ENCODE measurements around the gene ADAMTS14.

ADAMTS14 gene

DNA sequence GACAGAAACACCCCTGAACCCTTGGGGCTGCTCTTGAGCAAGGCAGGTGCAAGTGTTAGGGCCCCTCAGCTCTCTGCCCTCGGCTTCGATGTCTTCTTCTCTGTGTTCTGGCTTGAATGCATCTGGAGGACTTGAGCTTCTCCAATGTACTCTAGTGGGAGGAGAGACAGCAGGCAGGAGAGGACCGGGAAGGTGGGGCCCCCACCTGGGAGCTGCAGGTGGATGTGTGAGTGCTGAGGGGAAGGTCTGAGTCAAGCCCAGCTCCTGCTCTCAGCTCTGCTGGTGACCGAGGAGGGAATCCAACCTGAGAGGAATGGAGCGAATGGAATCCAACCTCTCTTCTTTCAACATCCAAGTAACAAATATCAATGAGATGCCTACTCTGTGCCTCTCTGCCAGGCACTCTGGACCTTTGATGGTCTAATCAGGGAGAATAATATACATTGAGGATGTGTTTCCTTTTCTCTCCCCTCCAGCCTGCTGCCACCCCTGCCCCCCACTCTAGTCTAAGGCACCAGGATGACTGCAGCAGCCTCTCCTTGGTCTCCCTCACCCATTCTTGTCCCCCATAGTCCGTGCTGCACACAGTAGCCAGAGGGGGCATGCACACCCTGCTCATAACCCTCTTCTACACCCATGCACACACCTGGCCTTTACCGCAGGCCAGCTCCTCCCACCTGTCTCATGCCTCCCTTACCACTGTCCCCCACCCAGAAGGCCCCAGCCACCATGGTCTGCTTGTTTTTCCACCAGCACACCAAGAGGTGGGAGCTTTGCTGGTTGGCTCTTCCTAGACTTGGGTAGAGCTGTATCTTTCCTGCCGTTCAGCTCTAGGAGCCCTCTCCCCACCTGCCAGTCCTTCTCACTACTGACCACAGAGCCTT lies 99.2 kb downstream of the ADAMTS14 start:
- DNase-seq (ENCODE audit: low spot score) = no peak

DNA sequence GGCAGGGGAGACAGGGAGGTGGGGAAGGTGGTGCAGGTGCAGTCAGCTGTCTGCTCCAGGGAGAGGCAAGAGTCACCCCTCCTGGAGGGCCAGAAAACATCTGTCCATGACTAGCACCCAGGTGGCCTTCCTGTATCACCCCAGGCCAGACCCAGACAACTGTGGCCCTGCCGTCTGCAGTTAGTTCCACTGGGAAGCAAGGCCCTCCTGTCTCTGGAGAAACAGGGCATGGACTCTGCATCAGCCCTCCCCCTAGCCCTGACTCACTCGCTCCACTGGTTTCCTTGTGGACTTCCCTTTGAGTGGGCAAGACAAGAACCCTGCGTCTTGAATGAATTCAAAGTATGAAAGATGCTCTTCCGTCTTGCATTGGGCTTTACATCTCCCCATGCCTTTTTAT lies 100.3 kb downstream of the ADAMTS14 start:
- no peak for DNase-seq (ENCODE audit: low spot score)

DNA sequence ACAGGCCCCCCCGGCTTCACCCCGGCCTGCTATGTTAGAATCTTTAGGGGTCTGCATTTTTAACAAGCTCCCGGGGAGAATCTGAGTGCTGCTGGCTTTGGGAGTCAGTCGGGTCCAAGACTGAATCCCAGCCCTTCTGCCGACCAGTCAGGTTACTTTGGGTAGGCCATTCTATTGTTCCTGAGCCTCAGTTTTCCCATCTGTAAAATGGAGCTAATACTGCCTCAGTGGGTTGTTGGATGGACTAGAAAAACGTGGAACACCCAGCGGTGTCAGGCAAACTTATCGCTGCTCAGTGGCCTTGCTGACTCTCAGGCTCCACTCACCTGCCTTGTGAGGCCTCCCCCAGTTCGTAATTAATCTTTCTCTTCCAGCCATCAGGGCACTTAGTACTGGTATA lies 101.2 kb downstream of the ADAMTS14 start:
- no peak for DNase-seq (ENCODE audit: low spot score)

DNA sequence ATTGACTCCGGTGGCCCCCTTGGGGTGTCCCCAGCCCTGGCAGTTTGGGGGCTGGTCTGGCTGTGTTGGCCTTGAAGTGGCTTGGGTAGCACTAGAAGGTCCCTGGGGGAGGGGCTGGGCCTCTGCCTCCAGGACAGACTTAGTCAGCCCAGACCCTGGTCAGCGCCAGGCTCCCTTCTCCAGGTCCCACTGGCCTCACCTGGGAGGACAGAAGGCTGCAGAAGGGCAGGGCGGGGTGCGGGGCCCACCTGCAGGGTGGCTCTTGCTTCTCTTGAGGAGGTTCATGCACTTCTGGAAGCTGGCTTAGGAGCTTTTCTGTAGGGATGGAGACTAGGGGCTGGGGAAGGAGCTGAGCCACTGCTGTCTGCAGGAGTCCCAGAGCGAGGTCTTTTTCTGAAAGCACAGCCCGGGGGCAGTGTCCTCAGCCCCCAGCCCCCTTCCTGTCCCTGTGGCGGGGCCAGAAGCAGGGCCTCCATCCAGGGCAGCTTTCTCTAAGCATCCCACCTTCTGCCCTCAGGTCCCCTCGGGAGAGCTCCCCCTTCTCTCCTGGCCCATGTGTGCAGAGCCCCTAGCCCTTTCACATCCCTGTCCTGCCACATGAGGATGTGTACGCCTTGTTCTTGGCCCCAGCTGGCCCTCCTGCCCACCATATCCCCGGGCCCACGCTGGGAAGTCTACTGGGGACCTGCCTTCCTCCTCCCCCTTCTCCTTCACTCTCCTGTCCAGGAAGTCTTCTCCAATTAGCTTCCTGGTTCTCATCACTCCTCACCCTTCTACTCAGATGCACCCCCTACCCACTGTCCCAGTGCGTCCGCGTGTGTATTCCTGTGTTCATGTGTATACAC lies 101.9 kb downstream of the ADAMTS14 start:
- DNase-seq (ENCODE audit: low spot score) = no peak

DNA sequence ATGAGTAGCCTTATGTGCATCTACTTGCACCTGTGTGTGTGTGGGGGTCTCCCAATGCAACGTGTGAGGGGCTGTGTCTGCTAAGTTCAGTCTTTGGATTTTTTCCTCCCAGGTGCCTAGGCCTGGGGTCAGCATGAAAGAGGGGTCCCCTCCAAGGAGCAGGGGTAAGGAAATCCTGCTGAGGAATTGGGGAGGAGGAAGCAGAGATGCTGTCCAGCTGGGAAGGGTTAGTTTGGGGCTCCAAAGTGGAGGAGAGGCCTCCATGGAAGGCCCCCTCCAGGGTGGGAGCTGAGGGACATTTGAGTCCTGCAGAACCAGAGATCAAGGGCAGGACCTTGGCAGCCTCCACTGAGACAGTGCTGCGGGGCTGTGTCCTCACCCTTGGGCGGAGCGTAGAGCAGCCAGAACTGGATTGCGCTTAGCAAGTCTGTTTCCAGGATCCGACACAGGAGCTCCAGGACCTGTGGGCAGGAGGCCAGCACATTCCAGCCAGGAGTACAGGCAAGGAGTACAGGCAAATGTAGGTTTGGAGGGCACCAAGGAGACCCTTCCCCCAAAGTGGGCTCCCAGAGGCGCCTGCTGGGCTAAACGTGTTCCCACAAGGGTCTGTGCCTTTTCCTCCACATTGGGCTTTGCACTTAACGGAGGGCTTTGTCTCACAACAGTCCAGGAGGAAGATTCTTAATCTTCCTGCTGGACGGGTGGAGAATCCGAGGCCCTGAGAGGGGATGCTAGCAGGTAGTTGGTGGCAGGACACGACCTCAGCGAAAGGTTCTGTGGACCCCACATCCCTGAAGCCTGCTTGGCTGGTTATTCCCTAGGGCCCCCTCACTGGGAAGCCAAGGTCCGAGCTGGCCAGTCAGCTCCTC lies 102.7 kb downstream of the ADAMTS14 start:
- DNase-seq (ENCODE audit: low spot score) = no peak

DNA sequence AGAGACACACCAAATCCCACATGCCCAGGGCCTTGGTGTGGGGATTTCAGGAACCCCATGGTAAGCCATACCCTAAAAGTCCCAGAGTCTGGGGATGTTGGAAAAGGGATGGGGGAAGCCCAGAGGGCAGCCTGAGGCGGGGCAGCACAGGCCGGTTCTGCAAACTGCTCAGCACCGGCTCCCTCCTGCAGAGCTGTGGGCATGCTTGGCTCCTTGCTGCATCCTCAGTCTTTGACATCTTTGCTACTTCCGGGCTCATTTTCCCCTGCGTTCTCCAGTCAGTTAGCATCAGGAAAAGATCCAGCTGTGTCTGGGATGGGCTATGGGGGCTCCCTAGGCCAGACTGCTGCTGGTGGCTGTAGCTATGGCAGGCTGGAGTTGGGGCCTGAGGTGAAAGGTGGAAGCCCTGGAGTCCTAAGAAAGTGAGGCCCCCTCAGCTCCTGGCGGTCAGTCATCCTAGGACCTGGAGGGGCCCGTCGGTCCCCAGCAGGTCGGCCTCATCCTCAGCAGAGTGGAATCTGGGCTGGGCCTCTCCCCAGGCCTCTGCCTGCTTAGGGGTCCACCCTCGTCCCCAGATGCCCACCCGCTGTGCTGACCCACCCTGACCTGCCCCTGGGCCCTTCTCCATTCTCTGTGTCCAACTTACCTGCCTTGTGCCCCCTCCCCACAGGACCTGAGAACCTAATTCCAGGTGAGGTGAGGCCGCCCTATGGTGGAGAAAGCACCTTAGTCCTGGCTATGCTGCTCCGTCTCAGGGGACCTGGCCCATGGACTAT lies 103.6 kb downstream of the ADAMTS14 start:
- no peak for DNase-seq (ENCODE audit: low spot score)

DNA sequence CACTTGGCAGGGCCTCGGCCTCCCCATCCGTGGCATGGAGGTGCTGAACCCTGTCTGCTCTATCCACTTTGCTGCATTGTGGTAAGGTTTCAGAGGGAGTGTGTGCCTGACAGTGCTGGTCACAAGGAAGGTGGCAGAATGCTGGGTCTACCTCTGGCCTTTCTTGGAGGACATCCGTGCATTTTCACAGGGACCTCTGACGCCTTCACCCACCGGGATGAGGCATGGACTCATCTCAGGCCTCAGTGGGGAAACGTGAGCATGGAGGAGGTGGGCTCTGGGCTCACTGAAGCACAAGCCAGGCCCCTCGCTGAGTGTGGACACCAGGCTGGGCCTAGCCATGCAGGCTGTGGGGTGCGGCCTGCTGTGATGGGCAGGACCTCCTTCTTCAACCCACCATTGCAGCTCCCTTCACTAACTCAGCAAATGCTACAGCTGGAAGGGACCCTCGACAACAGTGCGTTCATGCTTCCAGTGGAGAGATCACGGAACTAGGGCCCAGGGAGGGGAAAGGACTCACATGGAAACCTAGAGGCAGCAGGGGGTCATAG lies 104.2 kb downstream of the ADAMTS14 start:
- no peak for DNase-seq (ENCODE audit: low spot score)

DNA sequence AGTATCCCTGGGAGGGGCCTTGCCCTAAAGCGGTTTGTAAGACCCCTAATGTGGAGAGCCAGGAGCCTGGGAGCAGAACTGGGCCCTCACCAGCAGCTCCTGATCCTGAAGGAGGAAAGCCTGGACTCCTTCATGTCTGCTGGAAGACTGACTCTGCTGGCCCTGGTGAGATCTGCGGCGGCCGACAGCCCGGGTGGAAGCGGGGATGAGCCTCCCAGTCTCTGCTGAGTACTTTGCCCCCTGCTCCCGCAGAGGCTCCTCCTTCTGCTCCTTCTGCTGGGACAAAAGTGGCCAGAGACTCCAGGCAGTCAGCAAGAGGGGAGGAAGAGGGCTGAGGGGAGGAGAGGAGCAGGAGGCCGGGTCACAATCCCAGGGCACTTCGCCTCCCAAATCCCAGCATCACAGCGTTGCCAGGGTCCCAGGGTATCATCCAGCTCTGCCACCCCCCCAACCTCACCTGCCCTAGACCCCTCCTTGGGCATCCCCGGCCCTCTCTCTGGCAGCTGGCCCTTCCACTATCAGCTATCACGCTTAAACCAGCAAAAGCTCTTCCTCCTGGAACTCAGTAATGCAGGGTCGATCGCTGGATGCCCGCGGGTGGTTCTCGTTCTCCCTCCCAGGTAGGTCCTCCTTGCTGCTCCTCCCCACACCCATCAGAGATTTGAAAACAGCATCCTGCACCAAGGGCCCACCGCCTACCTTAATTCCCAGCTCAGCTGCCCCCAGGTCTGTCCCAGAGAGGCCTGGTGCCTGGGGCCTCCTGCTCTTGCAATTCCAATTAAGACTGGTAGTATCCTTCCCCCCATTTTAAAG lies 105.0 kb downstream of the ADAMTS14 start:
- no peak for DNase-seq (ENCODE audit: low spot score)

DNA sequence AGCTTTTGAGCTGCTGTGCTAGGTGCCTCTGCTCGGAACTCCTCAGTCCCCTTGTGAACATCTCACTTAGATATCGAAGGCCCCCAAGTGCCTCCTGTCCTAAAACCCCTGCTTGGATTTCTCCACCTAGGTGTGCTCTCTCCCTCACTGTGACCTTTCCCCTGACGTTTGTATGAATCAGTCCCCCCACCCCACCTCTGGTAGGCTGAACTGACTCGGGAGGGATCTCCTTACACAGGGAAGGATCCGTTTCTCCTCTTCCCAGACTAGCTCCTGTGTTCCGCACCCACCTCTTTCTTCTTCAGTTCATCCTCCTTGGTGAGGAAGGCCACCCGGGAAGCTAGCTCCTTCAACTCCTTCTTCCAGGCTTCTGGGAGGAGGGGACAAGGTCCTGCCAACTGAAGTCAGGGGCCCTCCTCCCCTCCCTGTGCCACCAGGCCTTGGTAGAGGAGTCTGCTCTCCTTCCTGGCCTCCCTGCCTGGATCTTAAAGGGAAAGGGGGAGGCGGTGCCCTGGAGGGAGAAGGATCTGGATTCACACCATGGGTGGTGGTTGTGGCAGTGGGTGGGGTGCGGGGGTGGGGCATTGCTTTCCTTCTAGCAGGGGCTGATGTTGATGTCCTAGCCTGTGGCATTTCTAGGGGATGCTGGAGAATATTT lies 106.1 kb downstream of the ADAMTS14 start:
- DNase-seq (ENCODE audit: low spot score) = no peak

DNA sequence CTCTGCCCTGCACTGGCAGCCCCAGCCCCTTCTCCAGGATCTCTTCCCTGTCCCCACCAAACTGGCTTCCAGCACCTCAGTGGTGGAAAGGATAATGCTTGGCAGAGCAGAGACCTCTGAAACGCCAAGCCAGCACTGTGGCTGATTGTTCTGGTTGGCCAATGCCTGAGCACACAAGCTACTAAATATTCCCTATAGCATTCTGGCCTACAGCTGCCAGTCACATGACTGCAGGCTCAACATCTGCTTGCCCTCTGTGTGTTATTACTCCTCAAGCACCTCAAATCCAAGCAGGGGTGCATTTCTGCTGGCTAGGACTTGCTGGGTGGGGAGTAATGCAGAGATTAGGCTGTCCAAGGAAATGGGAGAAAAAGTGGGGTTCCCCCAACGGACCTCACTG lies 106.8 kb downstream of the ADAMTS14 start:
- no peak for DNase-seq (ENCODE audit: low spot score)

DNA sequence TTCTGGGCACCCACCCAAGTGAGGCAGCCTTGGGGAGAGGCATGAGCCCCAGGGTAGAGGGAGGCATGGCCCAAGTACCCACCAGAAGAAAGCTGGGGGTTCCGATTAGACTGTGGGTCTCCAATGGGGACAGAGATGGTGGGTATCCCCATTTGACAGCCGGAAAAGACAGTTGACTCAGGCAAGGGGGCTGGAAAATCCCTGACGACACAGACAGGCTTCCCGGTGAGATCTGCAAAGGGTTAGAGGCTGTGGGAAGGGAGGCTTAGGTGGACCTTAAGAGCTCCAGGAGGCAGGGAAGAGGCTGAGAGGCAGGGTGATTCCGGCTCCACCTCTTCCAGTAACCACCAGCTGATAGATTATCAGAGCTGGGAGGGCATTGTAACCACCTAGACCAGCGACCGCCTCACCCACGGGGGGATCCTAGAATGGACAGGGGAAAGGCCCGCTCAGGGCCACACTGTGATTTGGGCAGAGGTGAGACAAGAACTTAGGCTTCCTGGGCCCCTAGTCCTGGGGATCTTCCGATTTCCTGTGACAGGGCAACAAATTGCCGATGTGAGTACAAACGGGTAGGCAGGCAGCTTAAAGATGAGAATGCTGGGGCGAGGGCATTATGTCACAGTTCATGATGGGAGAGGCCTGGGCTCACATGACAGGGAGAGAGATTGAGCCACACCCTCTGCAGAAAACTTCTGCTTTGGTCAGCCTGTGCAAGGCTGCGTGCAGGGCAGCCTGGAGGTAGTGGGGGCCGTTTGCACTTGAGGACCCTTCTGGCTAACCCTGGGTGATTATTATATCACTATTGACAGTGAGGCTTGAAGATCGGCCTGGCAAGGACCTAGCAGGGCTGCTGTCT lies 107.4 kb downstream of the ADAMTS14 start:
- no peak for DNase-seq (ENCODE audit: low spot score)

DNA sequence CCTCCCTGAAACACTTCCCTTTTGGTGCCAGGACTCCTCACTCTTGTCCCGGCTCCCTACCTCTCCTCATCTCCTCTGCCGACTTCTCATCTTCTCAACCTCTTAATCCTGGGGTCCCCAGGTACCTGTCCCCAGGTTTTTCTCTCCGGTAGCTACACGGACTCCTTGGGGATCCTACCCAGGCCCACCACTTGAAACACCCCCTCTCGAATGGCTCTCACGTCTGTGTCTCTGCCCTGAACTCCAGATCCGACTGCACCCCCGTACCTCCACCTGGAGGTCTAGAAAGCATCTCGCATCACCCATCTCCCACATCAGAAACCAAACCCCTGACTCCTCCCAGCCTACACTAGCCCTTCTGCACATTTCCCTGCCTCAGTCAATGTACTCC lies 108.1 kb downstream of the ADAMTS14 start:
- DNase-seq (ENCODE audit: low spot score) = no peak

DNA sequence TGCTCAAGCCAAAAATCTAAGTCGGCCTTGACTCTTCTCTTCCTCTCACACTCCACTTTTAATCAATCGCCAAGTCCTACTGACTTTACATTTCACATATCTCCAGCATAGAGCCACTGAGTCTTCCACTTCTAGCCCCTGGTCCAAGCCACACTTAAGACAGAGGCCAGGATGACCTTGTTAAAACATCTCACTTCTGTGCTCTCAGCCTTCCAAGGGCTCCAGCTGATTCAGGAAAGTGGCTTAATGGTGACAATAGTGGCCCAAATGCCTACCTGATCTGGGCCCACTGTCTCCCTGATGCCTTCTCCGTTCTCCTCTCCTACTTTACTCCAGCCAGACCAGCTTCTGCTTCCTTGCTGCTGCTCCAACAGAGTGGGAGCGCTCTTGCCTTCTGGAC lies 108.5 kb downstream of the ADAMTS14 start:
- no peak for DNase-seq (ENCODE audit: low spot score)

DNA sequence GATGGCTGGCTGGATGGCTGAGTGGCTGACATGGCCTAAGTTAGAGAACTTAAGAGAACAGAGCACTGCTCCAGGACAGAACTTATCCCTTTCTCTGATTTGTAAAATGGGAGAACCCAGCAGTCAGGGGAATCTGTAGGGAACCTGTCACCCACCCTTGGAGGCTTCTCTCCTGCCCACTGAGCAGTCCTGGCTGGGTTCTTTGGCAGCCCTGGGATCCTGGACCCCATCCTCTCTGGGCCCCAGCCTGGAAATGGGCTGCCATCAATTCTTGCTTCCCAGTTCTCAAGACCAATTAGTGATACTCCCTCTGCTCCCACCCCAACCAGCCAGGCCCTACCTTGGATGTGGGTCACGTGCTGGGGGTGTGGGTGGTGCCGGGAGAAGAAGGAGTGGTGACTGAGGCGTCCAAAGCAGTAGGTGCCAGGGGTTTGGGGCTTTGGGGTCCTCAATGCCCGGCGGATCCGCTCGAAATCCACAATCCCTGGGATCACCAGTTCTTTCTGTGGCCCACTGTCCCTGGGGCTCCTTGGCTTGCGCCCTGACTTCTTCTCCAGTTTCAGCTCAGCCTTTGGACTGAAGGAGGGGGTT lies 109.2 kb downstream of the ADAMTS14 start:
- no peak for DNase-seq (ENCODE audit: low spot score)

DNA sequence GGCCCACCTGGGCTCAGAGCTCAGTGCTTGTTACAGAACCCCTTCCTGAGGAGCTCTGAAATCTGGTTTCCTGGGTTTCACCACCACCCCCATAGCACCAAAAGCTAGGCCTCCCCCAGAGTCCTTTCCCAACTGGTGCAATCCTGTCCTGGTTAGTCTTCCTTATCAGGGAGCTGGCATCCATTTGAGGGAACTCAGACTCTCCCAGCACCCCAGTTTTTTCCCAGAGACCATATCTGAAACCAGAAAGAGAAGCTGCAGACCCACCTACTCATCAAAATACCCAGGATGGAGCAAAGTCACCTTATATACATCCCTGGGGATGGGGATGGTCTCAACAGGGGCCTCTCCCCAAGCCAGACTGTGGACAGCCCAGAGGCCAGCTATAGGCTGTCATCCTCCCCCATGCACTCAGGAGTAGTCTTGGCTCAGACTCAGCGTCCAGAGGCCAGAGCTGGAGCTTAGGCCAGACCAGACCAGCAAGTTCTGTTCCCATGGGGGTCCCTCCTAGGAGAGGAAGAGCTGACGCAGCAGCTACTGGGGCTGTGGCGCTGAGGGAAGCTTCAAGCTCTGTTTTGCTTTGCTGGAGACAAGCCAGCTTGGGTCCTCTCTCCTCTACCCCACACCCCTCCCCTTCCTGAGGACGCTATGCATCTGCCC lies 109.9 kb downstream of the ADAMTS14 start:
- no peak for DNase-seq (ENCODE audit: low spot score)

DNA sequence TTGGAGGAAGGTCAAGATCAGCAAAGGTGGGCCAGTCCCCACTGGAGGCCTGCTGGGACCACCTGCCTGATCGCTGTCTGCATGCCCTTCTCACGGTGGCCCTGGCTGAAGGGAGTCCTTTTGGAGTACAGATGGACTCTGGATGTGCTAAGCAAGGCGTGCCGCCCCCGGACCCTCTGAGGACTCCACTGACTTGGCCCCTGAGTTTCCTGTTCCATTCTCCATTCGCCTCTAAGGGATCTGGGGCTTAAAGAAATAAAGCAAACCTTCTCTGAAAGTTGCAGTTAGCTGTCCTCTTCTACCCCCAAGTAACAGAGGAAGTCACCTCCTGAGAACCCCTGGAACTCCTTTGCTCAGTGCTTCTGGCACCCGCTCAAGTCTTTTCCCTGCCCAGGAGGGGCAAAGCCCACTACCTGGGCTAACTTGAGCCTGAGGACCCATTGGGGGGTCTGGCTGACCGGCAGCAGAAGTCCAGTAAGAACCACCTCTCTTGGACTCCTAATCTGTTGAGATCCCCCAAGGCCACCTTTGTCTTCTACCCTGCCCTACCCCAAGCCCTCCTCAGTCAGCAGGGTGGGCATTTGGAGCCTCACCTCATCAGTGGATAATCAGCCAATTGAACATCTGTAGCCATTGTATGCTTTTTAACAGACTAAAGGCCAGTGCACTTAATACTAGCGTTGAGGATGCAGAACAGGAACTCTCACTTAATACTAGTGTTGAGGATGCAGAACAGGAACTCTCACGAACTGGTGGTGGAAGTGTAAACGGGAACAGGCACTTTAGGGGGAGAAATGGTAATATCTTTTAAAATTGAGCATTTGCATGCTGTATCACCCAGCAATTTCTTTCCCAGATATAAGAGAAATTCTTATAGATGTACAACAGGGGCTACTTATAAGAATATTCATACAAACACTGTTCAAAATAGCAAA lies 110.7 kb downstream of the ADAMTS14 start:
- no peak for DNase-seq (ENCODE audit: low spot score)

DNA sequence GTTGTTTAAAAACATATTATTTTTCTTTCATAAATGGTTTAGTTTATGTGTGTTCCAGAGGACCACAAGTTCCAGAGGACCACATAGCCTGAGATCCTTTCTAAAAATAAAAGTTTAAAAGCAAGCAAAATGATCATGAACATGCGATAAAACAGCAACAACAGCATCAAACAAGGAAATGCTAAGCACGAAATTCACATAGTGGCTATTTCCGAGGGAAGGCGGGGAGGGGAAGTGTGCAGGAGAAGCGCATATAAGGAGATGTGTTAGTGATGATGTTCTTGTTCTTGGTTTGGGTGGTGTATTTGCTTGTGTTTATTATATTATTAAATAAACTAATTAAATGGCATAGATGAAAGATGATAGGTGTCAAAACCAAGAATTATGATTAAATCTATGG lies 111.7 kb downstream of the ADAMTS14 start:
- DNase-seq (ENCODE audit: low spot score) = no peak

Measured in HuH-7.5 (cell line).